PC-3 (cell line): Measurements from ENCODE around the gene VWA8. TPM values are rescaled to one million over a fixed set of nuclear protein-coding genes. Genes with fewer than 3 reads are reported as not detected.

Source experiments
- ATAC-seq: fragments of 200-7000 bp; cut with Tn5 transposase; 2 replicates; pipeline ENCODE4 v1.9.1; 2020; ENCODE audit warnings: mild to moderate bottlenecking, moderate library complexity
- Bru-seq: library from RNA; stranded (reverse); fragments of 400-500 nt; gene quantifications from one replicate; lab custom pipeline; 2021; lab: Mats Ljungman, UMichigan
- BruChase-seq, 2 experiments: library from RNA; stranded (reverse); fragments of 400-500 nt; gene quantifications; one replicate each; lab custom pipeline; 2021; lab: Mats Ljungman, UMichigan
- BruUV-seq: library from RNA; stranded (reverse); fragments of 400-500 nt; replicated peaks from 2 replicates; lab custom pipeline; 2021; lab: Mats Ljungman, UMichigan
- CTCF ChIA-PET: fragments of 300-600 bp; sonication (Branson Sonifier 250); formaldehyde crosslinking; loops from one replicate; lab custom pipeline; 2022; ENCODE audit warnings: antibody characterized with exemption; lab: Charles Lee
- POLR2A ChIA-PET: fragments of 300-600 bp; sonication (Branson Sonifier 250); formaldehyde crosslinking; loops from one replicate; lab custom pipeline; 2022; ENCODE audit warnings: antibody characterized with exemption; ENCODE audit not compliant: unreplicated experiment; lab: Charles Lee
- DNase-seq: peaks from one replicate; pipeline ENCODE4 v3.0.0-alpha.2; 2015
- H2AFZ ChIP-seq: fragments of 300-600 bp; sonication (generic); 2 replicates; pipeline ENCODE4 v1.6.0; 2016; ENCODE audit warnings: antibody characterized with exemption, low read length
- H3F3A ChIP-seq: fragments of 300-600 bp; sonication (generic); one replicate; pipeline ENCODE4 v1.6.0; 2017; ENCODE audit warnings: antibody characterized with exemption, low read length, control low read depth, mild to moderate bottlenecking; ENCODE audit not compliant: unreplicated experiment
- H3K27ac ChIP-seq: fragments of 300-600 bp; sonication (generic); 2 replicates; pipeline ENCODE4 v1.5.1; 2016; ENCODE audit warnings: mild to moderate bottlenecking, low read length
- H3K27me3 ChIP-seq: fragments of 300-600 bp; sonication (generic); 2 replicates; pipeline ENCODE4 v1.6.1; 2016; ENCODE audit warnings: low read length, mixed read lengths
- H3K36me3 ChIP-seq: fragments of 300-600 bp; sonication (generic); 2 replicates; pipeline ENCODE4 v1.6.1; 2016; ENCODE audit warnings: low read depth, mixed run types, low read length, mixed read lengths
- H3K4me1 ChIP-seq: fragments of 300-600 bp; sonication (generic); 2 replicates; pipeline ENCODE4 v1.5.1; 2016; ENCODE audit warnings: low read length; ENCODE audit not compliant: insufficient read depth
- H3K4me2 ChIP-seq: fragments of 300-600 bp; sonication (generic); 2 replicates; pipeline ENCODE4 v1.6.0; 2016; ENCODE audit warnings: low read length
- H3K4me3 ChIP-seq: fragments of 300-600 bp; sonication (generic); 2 replicates; pipeline ENCODE4 v1.5.1; 2016; ENCODE audit warnings: mild to moderate bottlenecking, low read length, mixed read lengths
- H3K79me2 ChIP-seq: fragments of 300-600 bp; sonication (generic); 2 replicates; pipeline ENCODE4 v1.6.1; 2017; ENCODE audit warnings: low read length, mixed read lengths
- H3K9ac ChIP-seq: fragments of 300-600 bp; sonication (generic); 2 replicates; pipeline ENCODE4 v1.6.0; 2016; ENCODE audit warnings: mild to moderate bottlenecking, low read length
- H3K9me2 ChIP-seq: fragments of 300-600 bp; sonication (generic); replicated peaks from 2 replicates; pipeline ENCODE4 v1.6.1; 2016; ENCODE audit warnings: mixed run types, low read length, mixed read lengths
- H3K9me3 ChIP-seq: fragments of 300-600 bp; sonication (generic); 2 replicates; pipeline ENCODE4 v1.6.1; 2016; ENCODE audit warnings: low read length, mixed read lengths
- H4K20me1 ChIP-seq: fragments of 300-600 bp; sonication (generic); 2 replicates; pipeline ENCODE4 v1.6.1; 2016; ENCODE audit warnings: low read length, mixed read lengths
- EZH2 ChIP-seq: fragments of 300-600 bp; sonication (generic); IDR thresholded peaks from one replicate; pipeline ENCODE4 v1.6.1; 2017; ENCODE audit warnings: antibody characterized with exemption, mild to moderate bottlenecking, low read length; ENCODE audit not compliant: unreplicated experiment
- EZH2phosphoT487 ChIP-seq: fragments of 300-600 bp; sonication (generic); IDR thresholded peaks from 2 replicates; pipeline ENCODE4 v1.6.1; 2018; ENCODE audit warnings: mild to moderate bottlenecking, antibody characterized with exemption, low read length, borderline replicate concordance
- intact Hi-C: fragments of 100-400 bp; cut with micrococcal nuclease; formaldehyde crosslinking; loops from 2 replicates; pipeline ENCODE4 v1.9.0; 2023
- long read RNA-seq: library from polyadenylated mRNA; unstranded; transcript quantifications from one replicate; pipeline ENCODE4 v2.0.0, GENCODE V29; 2021; ENCODE audit not compliant: unreplicated experiment
- total RNA-seq: library from RNA; depleted of rRNA; stranded (reverse); fragments of >200 nt; gene quantifications from 2 replicates; pipeline ENCODE4 v1.2.3, GENCODE V29; 2014; rRNA removed
- TF ChIP-seq, protein P1 (sequence below): fragments of 300-600 bp; sonication (generic); conservative IDR thresholded peaks from 2 replicates; pipeline ENCODE4 v1.5.1; 2017; ENCODE audit warnings: antibody characterized with exemption, low read depth, mild to moderate bottlenecking, low read length

The VWA8 gene
- 10.0 and 12.2 TPM in 2 replicates for total RNA-seq
- percentile 69 among the genes with signal in this experiment for Bru-seq, nascent RNA
- percentile 58 among the genes with signal in this experiment for BruChase-seq, experiment 1, labeled RNA remaining after a 6-hour chase
- BruChase-seq, experiment 2, labeled RNA remaining after a 2-hour chase: percentile 68 among the genes with signal in this experiment
- long read RNA-seq, partial matches to known transcripts: 6 of 17 reads
- long read RNA-seq, other reads (novel, unspliced or antisense): 8 of 17 reads

DNA sequence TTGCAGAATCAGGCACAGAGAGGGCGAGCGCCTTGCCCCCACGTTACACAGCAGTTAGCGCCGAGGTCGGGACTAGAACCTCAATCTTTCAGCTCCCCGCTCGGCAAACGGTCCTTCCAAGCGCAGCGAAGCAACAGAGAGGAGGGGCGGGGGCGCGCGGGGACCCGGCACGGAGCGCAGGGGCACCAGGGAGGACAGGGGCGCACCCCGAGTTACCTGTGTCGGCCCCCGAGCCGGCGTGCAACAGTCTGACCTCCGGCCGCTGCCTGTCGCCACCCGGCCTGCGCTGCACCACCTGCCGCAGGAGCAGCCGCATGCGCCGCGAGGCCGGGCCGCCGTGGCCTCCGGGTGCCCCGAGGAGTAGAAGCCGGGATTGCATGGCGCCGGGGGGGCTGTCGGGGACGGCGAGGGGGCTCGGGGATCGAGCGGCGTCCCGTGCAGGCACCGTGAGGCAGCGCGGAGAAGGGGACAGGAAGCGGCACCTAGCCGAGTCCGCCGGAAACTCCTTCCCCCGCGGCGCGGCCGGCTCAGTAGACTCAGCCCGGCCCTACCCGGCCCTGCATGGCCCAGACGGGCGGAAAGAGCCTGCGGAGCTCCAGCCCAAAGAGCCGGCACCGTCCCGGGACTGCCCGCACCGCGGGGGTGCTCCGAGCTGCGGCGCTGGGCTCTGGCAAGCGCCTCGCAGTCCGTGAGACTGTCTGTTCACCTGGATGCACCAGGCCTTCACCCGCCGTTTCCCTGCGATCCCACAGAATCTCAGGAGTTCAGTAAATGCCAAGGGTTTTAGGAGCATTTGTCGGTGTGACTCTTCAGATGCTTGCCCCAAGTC is at the start of gene VWA8:
Gene VWA8 (minus strand): TSS at position 473 of the 829 bp plus-strand sequence. CDS start 94 bp downstream, at position 379.
- peak within 1 kb of the TSS; percentile 90 for H3K9ac ChIP-seq
- H4K20me1 ChIP-seq: no peaks in the 10 kb centered on the region
- H3K79me2 ChIP-seq: peaks cover 49% of the 10 kb centered on the region
- ATAC-seq: peak; percentile 95
- intact Hi-C loops: loop anchor here (2.0 kb wide), 1 partner anchor 80 kb away; no protein-coding TSS in a partner anchor
- H3K9me2 ChIP-seq: no peaks in the 10 kb centered on the region
- TF ChIP-seq EZH2phosphoT487: no peak
- TF ChIP-seq, protein P1, sequence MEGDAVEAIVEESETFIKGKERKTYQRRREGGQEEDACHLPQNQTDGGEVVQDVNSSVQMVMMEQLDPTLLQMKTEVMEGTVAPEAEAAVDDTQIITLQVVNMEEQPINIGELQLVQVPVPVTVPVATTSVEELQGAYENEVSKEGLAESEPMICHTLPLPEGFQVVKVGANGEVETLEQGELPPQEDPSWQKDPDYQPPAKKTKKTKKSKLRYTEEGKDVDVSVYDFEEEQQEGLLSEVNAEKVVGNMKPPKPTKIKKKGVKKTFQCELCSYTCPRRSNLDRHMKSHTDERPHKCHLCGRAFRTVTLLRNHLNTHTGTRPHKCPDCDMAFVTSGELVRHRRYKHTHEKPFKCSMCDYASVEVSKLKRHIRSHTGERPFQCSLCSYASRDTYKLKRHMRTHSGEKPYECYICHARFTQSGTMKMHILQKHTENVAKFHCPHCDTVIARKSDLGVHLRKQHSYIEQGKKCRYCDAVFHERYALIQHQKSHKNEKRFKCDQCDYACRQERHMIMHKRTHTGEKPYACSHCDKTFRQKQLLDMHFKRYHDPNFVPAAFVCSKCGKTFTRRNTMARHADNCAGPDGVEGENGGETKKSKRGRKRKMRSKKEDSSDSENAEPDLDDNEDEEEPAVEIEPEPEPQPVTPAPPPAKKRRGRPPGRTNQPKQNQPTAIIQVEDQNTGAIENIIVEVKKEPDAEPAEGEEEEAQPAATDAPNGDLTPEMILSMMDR: no peak
- TF ChIP-seq EZH2: no peak
- peaks cover 19% of the 10 kb centered on the region for H3K4me1 ChIP-seq
- DNase-seq: peak; percentile 77
- CTCF ChIA-PET: interaction anchor here (0.6 kb wide), 2 partner anchors 146 to 255 kb away, joined by 3 read pairs; no protein-coding TSS in a partner anchor
- no peaks in the 10 kb centered on the region for H3K36me3 ChIP-seq
- no peaks in the 10 kb centered on the region for H3K27me3 ChIP-seq
- no peaks in the 10 kb centered on the region for H3F3A ChIP-seq
- peak within 1 kb of the TSS; percentile 79 for H3K4me3 ChIP-seq
- no peaks in the 10 kb centered on the region for H3K9me3 ChIP-seq
- no TSS peak for BruUV-seq
- peak within 1 kb of the TSS; percentile 98 for H2AFZ ChIP-seq
- H3K27ac ChIP-seq: peak within 1 kb of the TSS; percentile 58
- POLR2A ChIA-PET: interaction anchor here (0.6 to 0.7 kb wide), 2 partner anchors 13 to 146 kb away, joined by 3 to 10 read pairs; no protein-coding TSS in a partner anchor
- H3K4me2 ChIP-seq: peak within 1 kb of the TSS; percentile 88

DNA sequence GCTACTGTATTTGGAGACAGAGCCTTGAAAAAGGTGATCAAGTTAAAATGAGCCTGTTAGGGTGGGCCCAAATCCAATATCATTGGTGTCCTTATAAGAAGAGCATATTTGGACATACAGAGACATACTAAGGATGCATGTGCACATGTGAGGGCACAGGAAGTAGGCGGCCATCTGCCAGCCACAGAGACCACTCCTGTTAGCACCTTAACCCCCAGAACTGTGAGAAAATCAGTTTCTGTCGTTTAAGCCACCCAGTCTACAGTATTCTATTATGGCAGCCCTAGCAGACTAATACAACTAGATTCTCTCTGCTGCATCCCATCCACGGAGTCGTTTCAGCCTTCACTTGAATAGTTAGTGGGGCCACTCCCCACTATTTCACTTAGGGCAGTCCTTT is 48.1 kb upstream of the VWA8 start:
- ChIA-PET POLR2A (no interaction called here), CTCF (no interaction called here)
- Histone ChIP-seq H3K9me2 (no peaks in the 10 kb centered on the region), H3K36me3 (no peaks in the 10 kb centered on the region), H3K4me3 (no peak overlapping the region), H3K4me1 (peaks cover 12% of the 10 kb centered on the region), H3K27ac (no peak overlapping the region), H3K4me2 (no peak overlapping the region), H3K9me3 (no peaks in the 10 kb centered on the region), H3K9ac (no peak overlapping the region), H2AFZ (no peak overlapping the region), H3K79me2 (no peaks in the 10 kb centered on the region), H3K27me3 (no peaks in the 10 kb centered on the region), H4K20me1 (no peaks in the 10 kb centered on the region), H3F3A (no peaks in the 10 kb centered on the region)
- BruUV-seq: no TSS peak
- DNase-seq (no peak), ATAC-seq (no peak)
- no peak for TF ChIP-seq EZH2
- intact Hi-C loops: no loop called here

DNA sequence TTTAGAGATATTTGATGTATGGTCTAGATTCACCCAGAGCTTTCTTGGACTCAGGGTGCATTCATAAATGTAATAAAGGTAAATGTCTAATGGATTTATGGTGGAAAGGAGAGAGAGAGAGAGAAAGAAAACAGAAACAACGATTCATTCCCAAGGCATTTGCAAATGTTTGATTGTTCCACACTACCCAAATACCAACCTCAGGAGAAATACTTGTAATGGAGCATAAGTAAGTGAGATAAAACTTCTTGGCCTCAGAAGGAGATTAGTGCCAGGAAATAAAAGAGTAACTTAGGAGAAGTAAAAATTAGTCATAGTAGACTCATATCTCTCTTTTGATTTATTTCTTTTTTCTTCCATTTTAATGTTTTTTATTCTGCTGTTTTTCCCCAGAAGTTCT is 46.9 kb upstream of the VWA8 start:
- peak overlapping the region; percentile 28 for H3K4me2 ChIP-seq
- ATAC-seq: peak; percentile 76

More for the DNA sequence above, 46.9 kb upstream of the VWA8 start:
- Histone ChIP-seq H3K79me2 (no peaks in the 10 kb centered on the region), H3K4me1 (peaks cover 12% of the 10 kb centered on the region), H3K9ac (no peak overlapping the region), H3K27me3 (no peaks in the 10 kb centered on the region), H2AFZ (no peak overlapping the region), H3K9me3 (no peaks in the 10 kb centered on the region), H3K9me2 (no peaks in the 10 kb centered on the region), H3F3A (no peaks in the 10 kb centered on the region), H3K27ac (no peak overlapping the region), H3K36me3 (no peaks in the 10 kb centered on the region), H3K4me3 (no peak overlapping the region), H4K20me1 (no peaks in the 10 kb centered on the region)
- intact Hi-C loops: no loop called here
- POLR2A ChIA-PET: interaction anchor here (0.6 kb wide), 1 partner anchor 34 kb away, joined by 3 read pairs; no protein-coding TSS in a partner anchor
- CTCF ChIA-PET: no interaction called here
- no TSS peak for BruUV-seq
- peak; percentile 51 for DNase-seq
- TF ChIP-seq EZH2 (no peak), EZH2phosphoT487 (no peak)
- TF ChIP-seq, protein P1: no peak
